SK-N-SH (cell line): ENCODE results near the gene SLC34A1. TPM values are rescaled to one million over a fixed set of nuclear protein-coding genes. Genes with fewer than 3 reads are reported as not detected.
A peak's percentile ranks its signal among the peaks of the same experiment; 100 is the strongest.

Source experiments
- CTCF ChIA-PET: fragments of 300-600, 350-600 bp; formaldehyde crosslinking; extraction: SDS; loops from one replicate; lab custom pipeline; 2021; lab: Yijun Ruan, JAX
- POLR2A ChIA-PET: fragments of 350-600 bp; sonication (Branson Sonifier 250); formaldehyde crosslinking; extraction: SDS; loops from one replicate; lab custom pipeline; 2020; ENCODE audit warnings: antibody characterized with exemption, inconsistent platforms; lab: Yijun Ruan, JAX
- DNase-seq: peaks from one replicate; pipeline ENCODE4 v3.0.0; 2012
- H2AFZ ChIP-seq: fragments of 200-600 bp; sonication (generic); 2 replicates; pipeline ENCODE4 v1.8.1; 2016; ENCODE audit warnings: antibody characterized with exemption, mild to moderate bottlenecking, low read depth
- H3F3A ChIP-seq: fragments of 200-600 bp; sonication (generic); replicated peaks from 2 replicates; pipeline ENCODE3; 2016; ENCODE audit warnings: antibody characterized with exemption, mild to moderate bottlenecking; ENCODE audit not compliant: insufficient read depth
- H3K27ac ChIP-seq, 2 experiments: fragments of 200-500 bp in 1 of 2; fragments of 200-600 bp in 1 of 2; sonication (Bioruptor generic) in 1 of 2; sonication (generic), shearing (Covaris generic) in 1 of 2; 2 replicates each; pipeline versions ENCODE4 v1.5.1 to v1.6.1; 2014 to 2016; ENCODE audit warnings: low read depth in 2 of 2, inconsistent platforms in 1 of 2, low read length in 1 of 2, mild to moderate bottlenecking in 1 of 2, mixed read lengths in 1 of 2
- H3K27me3 ChIP-seq: fragments of 200-600 bp; sonication (generic), shearing (Covaris generic); 2 replicates; pipeline ENCODE4 v1.6.1; 2016; ENCODE audit warnings: mixed run types; ENCODE audit not compliant: insufficient read depth
- H3K36me3 ChIP-seq, 2 experiments: fragments of 200-500 bp in 1 of 2; fragments of 200-600 bp in 1 of 2; sonication (Bioruptor generic) in 1 of 2; sonication (generic) in 1 of 2; replicated peaks in 1 of 2; 2 replicates each; pipeline versions ENCODE3 to v1.5.1; 2014 to 2016; ENCODE audit warnings: low read length in 1 of 2, mild to moderate bottlenecking in 1 of 2; ENCODE audit not compliant: insufficient read depth in 2 of 2, control insufficient read depth in 1 of 2
- H3K4me1 ChIP-seq, 2 experiments: fragments of 200-500 bp in 1 of 2; fragments of 200-600 bp in 1 of 2; sonication (Bioruptor generic) in 1 of 2; sonication (generic), shearing (Covaris generic) in 1 of 2; 2 replicates each; pipeline versions ENCODE4 v1.5.1 to v1.6.1; 2014 to 2016; ENCODE audit warnings: low read depth in 1 of 2, low read length in 1 of 2, mixed run types in 1 of 2; ENCODE audit not compliant: insufficient read depth in 2 of 2, control insufficient read depth in 1 of 2
- H3K4me2 ChIP-seq: fragments of 200-600 bp; sonication (generic), shearing (Covaris generic); 2 replicates; pipeline ENCODE4 v1.6.1; 2017; ENCODE audit warnings: mixed run types
- H3K4me3 ChIP-seq, 2 experiments: fragments of 200-500 bp in 1 of 2; fragments of 200-600 bp in 1 of 2; sonication (Bioruptor generic) in 1 of 2; sonication (generic), shearing (Covaris generic) in 1 of 2; 2 replicates each; pipeline versions ENCODE4 v1.5.1 to v1.8.1; 2014 to 2016; ENCODE audit warnings: low read depth in 2 of 2, inconsistent platforms in 1 of 2, low read length in 1 of 2, mild to moderate bottlenecking in 1 of 2, mixed read lengths in 1 of 2, moderate library complexity in 1 of 2
- H3K79me2 ChIP-seq: fragments of 200-600 bp; sonication (generic); 2 replicates; pipeline ENCODE4 v1.8.1; 2017; ENCODE audit warnings: mild to moderate bottlenecking; ENCODE audit not compliant: insufficient read depth
- H3K9ac ChIP-seq: fragments of 200-600 bp; sonication (generic); 2 replicates; pipeline ENCODE4 v1.6.1; 2017; ENCODE audit warnings: mixed run types
- H3K9me2 ChIP-seq: fragments of 200-600 bp; sonication (generic); 2 replicates; pipeline ENCODE4 v1.6.1; 2017; ENCODE audit warnings: mixed run types
- H3K9me3 ChIP-seq: fragments of 200-600 bp; sonication (generic); 2 replicates; pipeline ENCODE4 v1.6.1; 2017; ENCODE audit warnings: mixed run types, mild to moderate bottlenecking, moderate library complexity
- H4K20me1 ChIP-seq: fragments of 200-600 bp; sonication (generic); 2 replicates; pipeline ENCODE4 v1.6.1; 2017; ENCODE audit warnings: mild to moderate bottlenecking, mixed run types; ENCODE audit not compliant: insufficient read depth
- ELF1 ChIP-seq: IDR thresholded peaks from 2 replicates; pipeline ENCODE4 v1.4.0; 2012
- FOSL2 ChIP-seq: IDR thresholded peaks from 2 replicates; pipeline ENCODE4 v1.4.0; 2012; ENCODE audit warnings: low read depth, mild to moderate bottlenecking, moderate library complexity, borderline replicate concordance
- FOXM1 ChIP-seq: IDR thresholded peaks from 2 replicates; pipeline ENCODE4 v1.4.0; 2012; ENCODE audit warnings: low read depth, mild to moderate bottlenecking
- JUND ChIP-seq: IDR thresholded peaks from 2 replicates; pipeline ENCODE4 v1.4.0; 2012
- MAX ChIP-seq: IDR thresholded peaks from 2 replicates; pipeline ENCODE4 v1.4.0; 2012; ENCODE audit warnings: low read depth
- NRF1 ChIP-seq: IDR thresholded peaks from 2 replicates; pipeline ENCODE4 v1.6.1; 2012; ENCODE audit warnings: low read depth, mild to moderate bottlenecking, low read length
- POLR2AphosphoS5 ChIP-seq: IDR thresholded peaks from 2 replicates; pipeline ENCODE4 v1.6.1; 2012; ENCODE audit warnings: low read depth, low read length
- RCOR1 ChIP-seq: fragments of 150-350 bp; IDR thresholded peaks from 2 replicates; pipeline ENCODE4 v1.6.1; 2017; ENCODE audit warnings: antibody characterized with exemption, low read length
- REST ChIP-seq: IDR thresholded peaks from 2 replicates; pipeline ENCODE4 v1.6.1; 2012; ENCODE audit warnings: mild to moderate bottlenecking, low read depth, low read length, moderate library complexity
- RFX5 ChIP-seq: IDR thresholded peaks from 2 replicates; pipeline ENCODE4 v1.6.1; 2012; ENCODE audit warnings: mild to moderate bottlenecking, improper control_type of control experiment, low read length
- TAF1 ChIP-seq: IDR thresholded peaks from 2 replicates; pipeline ENCODE4 v1.6.1; 2012; ENCODE audit warnings: low read depth, mild to moderate bottlenecking, low read length, moderate library complexity, borderline replicate concordance
- TCF12 ChIP-seq: IDR thresholded peaks from 2 replicates; pipeline ENCODE4 v1.4.0; 2012
- WGBS: methylation state at CpG from one replicate; pipeline ENCODE4 v1.1.6; 2017; ENCODE audit warnings: low lambda C conversion rate; 5-methylcytosine and 5-hydroxymethylcytosine counted together
- polyA plus RNA-seq, 3 experiments: library from polyadenylated mRNA; depleted of rRNA; stranded (reverse); fragments of >200 nt; gene quantifications; 2 replicates each; pipeline ENCODE4 v1.2.3, GENCODE V29; 2012
- TF ChIP-seq, protein P1 (sequence below): fragments of 200-600 bp; sonication (generic); IDR thresholded peaks from 2 replicates; pipeline ENCODE4 v1.6.1; 2017; ENCODE audit warnings: antibody characterized with exemption, mild to moderate bottlenecking, moderate library complexity
- TF ChIP-seq, protein P2 (sequence below): fragments of 150-350 bp; IDR thresholded peaks from 2 replicates; pipeline ENCODE4 v1.6.1; 2017; ENCODE audit warnings: antibody characterized with exemption, low read length, low read depth, borderline replicate concordance

The SLC34A1 gene
- polyA plus RNA-seq, 1 of the 3 experiments (the other 2 are of a cell fraction), result 0.03 TPM

GRCh38 chr5:177378884-177379883 is 5.0 kb upstream of the SLC34A1 start:
- Histone ChIP-seq H3K36me3 (no peaks in the 10 kb centered on the region), H3K27me3 (no peaks in the 10 kb centered on the region), H3K4me2 (no peak overlapping the region; the same call in 1 of the 2 replicates), H4K20me1 (no peaks in the 10 kb centered on the region), H3K9me2 (no peaks in the 10 kb centered on the region), H3K4me1 (peaks cover 0 to 7% of the 10 kb centered on the region in 2 experiments; a peak in 2 of 4 replicates), H3K27ac (peak overlapping the region in 1 of 2 experiments; percentile 10; a peak in 2 of 4 replicates), H3K4me3 (no peak overlapping the region), H2AFZ (peak overlapping the region; percentile 71), H3K9me3 (no peaks in the 10 kb centered on the region), H3K9ac (no peak overlapping the region), H3F3A (peaks cover 4% of the 10 kb centered on the region)
- CTCF ChIA-PET, result interaction anchor here (0.9 to 8.3 kb wide), 10 partner anchors 10 to 122 kb away, joined by 3 to 58 read pairs (median 5); partner anchors contain the start of gene DBN1
- POLR2A ChIA-PET, result no interaction called here
- DNase-seq, result no peak
- WGBS, result 68% methylated on average over 14 of the region's 15 CpGs
- TF ChIP-seq TCF12 (no peak), REST (no peak), MAX (no peak), TAF1 (no peak), FOSL2 (peak; percentile 37; the same call in 1 of the 2 replicates)
- TF ChIP-seq, protein P1, sequence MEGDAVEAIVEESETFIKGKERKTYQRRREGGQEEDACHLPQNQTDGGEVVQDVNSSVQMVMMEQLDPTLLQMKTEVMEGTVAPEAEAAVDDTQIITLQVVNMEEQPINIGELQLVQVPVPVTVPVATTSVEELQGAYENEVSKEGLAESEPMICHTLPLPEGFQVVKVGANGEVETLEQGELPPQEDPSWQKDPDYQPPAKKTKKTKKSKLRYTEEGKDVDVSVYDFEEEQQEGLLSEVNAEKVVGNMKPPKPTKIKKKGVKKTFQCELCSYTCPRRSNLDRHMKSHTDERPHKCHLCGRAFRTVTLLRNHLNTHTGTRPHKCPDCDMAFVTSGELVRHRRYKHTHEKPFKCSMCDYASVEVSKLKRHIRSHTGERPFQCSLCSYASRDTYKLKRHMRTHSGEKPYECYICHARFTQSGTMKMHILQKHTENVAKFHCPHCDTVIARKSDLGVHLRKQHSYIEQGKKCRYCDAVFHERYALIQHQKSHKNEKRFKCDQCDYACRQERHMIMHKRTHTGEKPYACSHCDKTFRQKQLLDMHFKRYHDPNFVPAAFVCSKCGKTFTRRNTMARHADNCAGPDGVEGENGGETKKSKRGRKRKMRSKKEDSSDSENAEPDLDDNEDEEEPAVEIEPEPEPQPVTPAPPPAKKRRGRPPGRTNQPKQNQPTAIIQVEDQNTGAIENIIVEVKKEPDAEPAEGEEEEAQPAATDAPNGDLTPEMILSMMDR, result no peak
- TF ChIP-seq, all 33 proteins: peak for 1
- no peaks in the 10 kb centered on the region for H3K79me2 ChIP-seq

- Histone ChIP-seq H3K9ac (no peak overlapping the region), H4K20me1 (no peaks in the 10 kb centered on the region), H3K4me1 (peaks cover 0 to 7% of the 10 kb centered on the region in 2 experiments; a peak in 2 of 4 replicates), H3K9me3 (no peaks in the 10 kb centered on the region), H3K9me2 (no peaks in the 10 kb centered on the region), H3K36me3 (no peaks in the 10 kb centered on the region), H3K4me3 (no peak overlapping the region), H3K4me2 (no peak overlapping the region), H3K79me2 (no peaks in the 10 kb centered on the region), H2AFZ (no peak overlapping the region), H3K27me3 (no peaks in the 10 kb centered on the region)
- DNase-seq, result no peak
- ChIA-PET CTCF (interaction anchor here (7.9 to 8.3 kb wide), 2 partner anchors 9 to 11 kb away, joined by 58 read pairs; no protein-coding TSS in a partner anchor), POLR2A (no interaction called here)
- WGBS, result 100% methylated on average over 2 of the region's 6 CpGs
- TF ChIP-seq POLR2AphosphoS5 (no peak), MAX (no peak), JUND (no peak), RFX5 (no peak), RCOR1 (no peak), ELF1 (no peak), FOXM1 (no peak), NRF1 (no peak)
- TF ChIP-seq, protein P1, result no peak
- TF ChIP-seq, protein P2, sequence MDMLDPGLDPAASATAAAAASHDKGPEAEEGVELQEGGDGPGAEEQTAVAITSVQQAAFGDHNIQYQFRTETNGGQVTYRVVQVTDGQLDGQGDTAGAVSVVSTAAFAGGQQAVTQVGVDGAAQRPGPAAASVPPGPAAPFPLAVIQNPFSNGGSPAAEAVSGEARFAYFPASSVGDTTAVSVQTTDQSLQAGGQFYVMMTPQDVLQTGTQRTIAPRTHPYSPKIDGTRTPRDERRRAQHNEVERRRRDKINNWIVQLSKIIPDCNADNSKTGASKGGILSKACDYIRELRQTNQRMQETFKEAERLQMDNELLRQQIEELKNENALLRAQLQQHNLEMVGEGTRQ, result no peak
- TF ChIP-seq, all 33 proteins: peak for 0
- H3K27ac ChIP-seq, result no peak overlapping the region
- peaks cover 4% of the 10 kb centered on the region for H3F3A ChIP-seq
Observed at GRCh38 chr5:177380805-177381126, 3.5 kb upstream of the SLC34A1 start.
